Measurements from ENCODE around the gene COL4A2. TPM values are rescaled to one million over a fixed set of nuclear protein-coding genes. Genes with fewer than 3 reads are reported as not detected.

COL4A2 gene
- total RNA-seq, 6 donors from 2014 or later, result 169 to 458 (median 258) TPM

DNA sequence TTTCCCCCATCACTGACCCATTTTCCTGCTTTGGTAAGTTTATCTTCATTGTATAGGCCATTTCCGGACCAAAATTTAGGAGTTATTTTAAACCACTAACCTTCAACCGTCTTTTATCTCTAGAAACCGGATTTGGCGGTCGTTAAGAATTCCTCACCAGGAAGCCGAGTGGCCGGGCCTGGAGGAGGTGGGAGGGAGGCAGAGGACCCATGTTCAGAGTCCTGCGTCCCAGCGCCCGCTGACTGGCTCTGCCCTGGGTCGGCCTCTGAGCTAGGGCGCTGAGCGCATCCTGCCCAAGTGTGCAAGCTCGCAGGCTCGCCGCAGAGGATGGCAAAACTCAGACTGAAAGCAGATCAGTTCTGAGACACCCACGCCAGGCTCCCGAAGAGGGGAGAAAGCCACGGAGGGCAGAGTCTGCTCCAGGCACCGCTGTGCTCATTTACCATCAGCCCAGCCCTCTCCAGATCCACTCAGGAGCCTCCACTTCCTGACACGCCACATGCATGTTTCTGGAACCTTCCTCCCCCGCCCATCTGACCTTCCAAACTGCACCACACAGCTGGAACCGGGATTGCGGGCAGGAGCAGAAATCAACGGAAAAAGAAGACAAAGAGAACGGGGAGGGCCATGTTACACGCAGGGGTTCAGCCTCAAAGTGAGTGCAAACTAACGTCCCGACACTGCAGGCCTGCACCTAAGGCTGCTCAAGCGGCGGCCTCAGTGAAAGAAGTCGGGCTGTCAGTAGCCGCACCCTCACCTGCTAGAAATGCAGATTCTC is 8.4 kb upstream of the COL4A2 start:
- peak in 1 of 2 donors; percentile 58 for DNase-seq
- Histone ChIP-seq H3K9me3 (no peaks in the 10 kb centered on the region), H3K4me3 (peak overlapping the region in 2 of 4 donors; percentile 29 to 32), H3K27me3 (no peaks in the 10 kb centered on the region), H3K36me3 (peaks cover 0 to 2% (median 0%) of the 10 kb centered on the region in 4 donors), H3K27ac (peak overlapping the region; percentile 60 to 78 (median 72)), H3K4me1 (peaks cover 40 to 71% (median 61%) of the 10 kb centered on the region in 4 donors)
- WGBS, 2 donors, result 30 to 46% methylated on average over 24 to 26 of the region's 33 CpGs
- TF ChIP-seq, protein P1, sequence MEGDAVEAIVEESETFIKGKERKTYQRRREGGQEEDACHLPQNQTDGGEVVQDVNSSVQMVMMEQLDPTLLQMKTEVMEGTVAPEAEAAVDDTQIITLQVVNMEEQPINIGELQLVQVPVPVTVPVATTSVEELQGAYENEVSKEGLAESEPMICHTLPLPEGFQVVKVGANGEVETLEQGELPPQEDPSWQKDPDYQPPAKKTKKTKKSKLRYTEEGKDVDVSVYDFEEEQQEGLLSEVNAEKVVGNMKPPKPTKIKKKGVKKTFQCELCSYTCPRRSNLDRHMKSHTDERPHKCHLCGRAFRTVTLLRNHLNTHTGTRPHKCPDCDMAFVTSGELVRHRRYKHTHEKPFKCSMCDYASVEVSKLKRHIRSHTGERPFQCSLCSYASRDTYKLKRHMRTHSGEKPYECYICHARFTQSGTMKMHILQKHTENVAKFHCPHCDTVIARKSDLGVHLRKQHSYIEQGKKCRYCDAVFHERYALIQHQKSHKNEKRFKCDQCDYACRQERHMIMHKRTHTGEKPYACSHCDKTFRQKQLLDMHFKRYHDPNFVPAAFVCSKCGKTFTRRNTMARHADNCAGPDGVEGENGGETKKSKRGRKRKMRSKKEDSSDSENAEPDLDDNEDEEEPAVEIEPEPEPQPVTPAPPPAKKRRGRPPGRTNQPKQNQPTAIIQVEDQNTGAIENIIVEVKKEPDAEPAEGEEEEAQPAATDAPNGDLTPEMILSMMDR (IDR thresholded peaks at IDR 0.05), result no peak
- no peak for TF ChIP-seq POLR2AphosphoS5 (IDR thresholded peaks at IDR 0.05)
- ATAC-seq (ENCODE audit: low FRiP score in 2 of 2), result peak; percentile 37 to 56

DNA sequence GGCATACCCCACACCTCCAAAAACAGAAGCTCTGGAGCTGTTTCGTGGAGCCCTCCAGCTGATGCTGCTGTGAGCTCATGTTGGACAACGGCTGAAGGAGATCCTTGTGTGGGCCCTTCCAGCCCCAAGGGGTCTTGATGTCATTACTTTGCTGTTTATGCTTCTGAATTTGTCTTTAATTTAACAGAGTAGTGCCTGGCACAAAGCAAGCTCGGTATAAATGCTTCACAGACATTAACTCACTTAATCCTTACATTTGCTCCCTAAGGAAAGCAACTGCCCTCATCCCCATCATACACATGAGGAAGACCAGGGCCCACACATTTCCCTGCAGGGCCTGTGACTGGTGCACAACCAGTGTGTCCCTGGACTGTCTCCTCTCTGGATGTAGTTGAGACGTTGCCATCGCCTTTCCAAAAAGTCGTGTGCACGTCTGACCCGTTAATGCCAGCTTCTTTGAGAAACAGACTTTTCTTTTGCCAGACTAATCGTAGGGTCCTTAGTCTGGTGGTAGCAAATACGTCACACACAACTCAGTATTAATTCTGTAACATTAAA is 7.7 kb upstream of the COL4A2 start:
- no peak for ATAC-seq (ENCODE audit: low FRiP score in 2 of 2)
- Histone ChIP-seq H3K4me3 (peak overlapping the region in 2 of 4 donors; percentile 29 to 32), H3K4me1 (peaks cover 38 to 72% (median 60%) of the 10 kb centered on the region in 4 donors), H3K27ac (peak overlapping the region; percentile 60 to 78 (median 72)), H3K27me3 (no peaks in the 10 kb centered on the region), H3K36me3 (peaks cover 0 to 5% (median 0%) of the 10 kb centered on the region in 4 donors), H3K9me3 (no peaks in the 10 kb centered on the region)
- DNase-seq, result no peak
- TF ChIP-seq POLR2AphosphoS5 (IDR thresholded peaks at IDR 0.05), result no peak
- TF ChIP-seq EP300 (IDR thresholded peaks at IDR 0.05), result no peak
- no peak for TF ChIP-seq POLR2A (IDR thresholded peaks at IDR 0.05)
- TF ChIP-seq, protein P1 (IDR thresholded peaks at IDR 0.05), result no peak
- 63 to 71% methylated on average over 9 to 10 of the region's 10 CpGs for WGBS, 2 donors

DNA sequence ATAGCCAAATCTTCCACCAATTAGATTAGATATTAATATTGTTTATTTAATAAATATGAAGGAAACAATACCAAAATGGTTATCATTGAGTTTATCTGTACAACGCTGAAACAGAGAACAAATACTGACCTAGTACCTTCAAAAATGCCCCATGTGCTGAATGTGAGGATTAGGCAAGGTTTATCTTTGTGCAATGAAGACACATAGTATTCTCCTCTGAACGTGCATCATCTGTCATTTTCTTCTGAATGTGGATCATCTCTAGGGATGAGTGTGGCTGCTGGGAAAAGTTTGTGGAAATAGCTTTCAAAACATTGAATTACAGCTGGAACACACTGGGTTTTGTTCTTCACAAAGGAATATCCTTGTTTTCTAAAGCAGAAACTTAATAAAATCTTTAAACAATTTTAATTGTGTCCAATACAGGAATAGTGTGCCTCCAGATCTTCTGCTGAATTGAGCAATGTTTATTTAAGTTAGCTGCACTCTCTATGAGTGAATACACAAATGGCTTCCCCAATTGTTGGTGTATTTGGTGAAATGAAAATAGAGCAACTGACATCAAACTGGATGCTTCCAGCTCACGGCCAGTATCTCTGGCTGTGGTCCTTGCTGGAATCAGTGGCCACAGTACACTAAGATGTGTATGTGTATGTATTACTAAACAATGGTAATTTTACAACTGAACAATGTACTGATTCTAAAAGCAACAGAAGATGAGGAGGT is 6.8 kb upstream of the COL4A2 start:
- DNase-seq, result no peak
- Histone ChIP-seq H3K36me3 (peaks cover 0 to 5% (median 0%) of the 10 kb centered on the region in 4 donors), H3K27me3 (no peaks in the 10 kb centered on the region), H3K27ac (peak overlapping the region in 1 of 4 donors; percentile 69), H3K4me1 (peaks cover 42 to 71% (median 59%) of the 10 kb centered on the region in 4 donors), H3K9me3 (no peaks in the 10 kb centered on the region), H3K4me3 (no peak overlapping the region)
- no peak for ATAC-seq (ENCODE audit: low FRiP score in 2 of 2)
- TF ChIP-seq POLR2AphosphoS5 (IDR thresholded peaks at IDR 0.05), result no peak
- 50 to 51% methylated on average over 3 of the region's 3 CpGs for WGBS, 2 donors

DNA sequence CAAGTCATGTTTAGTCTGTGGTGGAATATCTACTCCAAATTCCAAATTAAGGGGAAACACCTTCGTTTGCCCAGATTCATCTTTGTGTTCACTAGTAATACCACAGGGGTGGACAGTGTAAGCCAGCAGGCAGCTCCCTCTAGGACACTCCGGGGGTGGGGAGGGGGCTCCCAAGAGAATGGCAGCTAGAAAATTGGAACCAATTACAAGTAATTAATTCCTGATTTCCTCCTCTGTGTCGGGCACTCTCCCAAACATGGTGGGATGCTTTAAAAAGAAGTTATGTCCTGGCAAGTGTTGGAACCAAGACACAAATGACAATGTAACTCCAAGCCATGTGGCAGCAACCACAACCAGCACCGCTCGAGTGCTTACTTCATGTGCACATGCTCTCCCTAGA is 6.0 kb upstream of the COL4A2 start:
- DNase-seq (no peak), ATAC-seq (ENCODE audit: low FRiP score in 2 of 2) (no peak)
- WGBS, 2 donors, result 57 to 65% methylated on average over 5 of the region's 5 CpGs
- Histone ChIP-seq H3K27me3 (no peaks in the 10 kb centered on the region), H3K4me1 (peaks cover 42 to 68% (median 58%) of the 10 kb centered on the region in 4 donors), H3K9me3 (no peaks in the 10 kb centered on the region), H3K27ac (peak overlapping the region; percentile 13 to 40 (median 26)), H3K4me3 (no peak overlapping the region), H3K36me3 (peaks cover 0 to 5% (median 0%) of the 10 kb centered on the region in 4 donors)
- TF ChIP-seq, protein P1 (IDR thresholded peaks at IDR 0.05), result no peak
- TF ChIP-seq EP300 (IDR thresholded peaks at IDR 0.05) (no peak), POLR2AphosphoS5 (IDR thresholded peaks at IDR 0.05) (no peak), POLR2A (IDR thresholded peaks at IDR 0.05) (no peak)
